Bronchial epithelial cell (primary cell): Measurements from ENCODE around the gene THBS1. TPM values are rescaled to one million over a fixed set of nuclear protein-coding genes. Genes with fewer than 3 reads are reported as not detected.

Experiments used
- DNase-seq: peaks from one replicate; pipeline ENCODE4 v3.0.0-alpha.2; 2010; ENCODE audit warnings: low read depth
- FAIRE-seq: peaks from 2 replicates; lab custom pipeline; 2011; peaks lifted over from hg19 to GRCh38; lab: Jason Lieb, UNC
- H3K27me3 ChIP-seq: 2 replicates; pipeline ENCODE4 v1.5.1; 2011; ENCODE audit warnings: low read length; ENCODE audit not compliant: control insufficient read depth, insufficient read depth
- H3K36me3 ChIP-seq: 2 replicates; pipeline ENCODE4 v1.5.1; 2011; ENCODE audit warnings: low read length; ENCODE audit not compliant: control insufficient read depth, insufficient read depth
- H3K4me3 ChIP-seq: 2 replicates; pipeline ENCODE4 v1.5.1; 2011; ENCODE audit warnings: mild to moderate bottlenecking, low read depth, low read length, control low read depth
- total RNA-seq: library from RNA; depleted of rRNA; stranded (reverse); fragments of >200 nt; gene quantifications from 2 replicates; pipeline ENCODE4 v1.2.1, GENCODE V29; 2014
- TF ChIP-seq, protein P1 (sequence below): IDR thresholded peaks from 2 replicates; pipeline ENCODE4 v1.5.1; 2011; ENCODE audit warnings: mild to moderate bottlenecking, moderate library complexity, low read length, control low read depth, inconsistent platforms; ENCODE audit not compliant: insufficient read depth, severe bottlenecking

The THBS1 gene
- total RNA-seq, 1 donor from 2014 or later, result 162 TPM

DNA sequence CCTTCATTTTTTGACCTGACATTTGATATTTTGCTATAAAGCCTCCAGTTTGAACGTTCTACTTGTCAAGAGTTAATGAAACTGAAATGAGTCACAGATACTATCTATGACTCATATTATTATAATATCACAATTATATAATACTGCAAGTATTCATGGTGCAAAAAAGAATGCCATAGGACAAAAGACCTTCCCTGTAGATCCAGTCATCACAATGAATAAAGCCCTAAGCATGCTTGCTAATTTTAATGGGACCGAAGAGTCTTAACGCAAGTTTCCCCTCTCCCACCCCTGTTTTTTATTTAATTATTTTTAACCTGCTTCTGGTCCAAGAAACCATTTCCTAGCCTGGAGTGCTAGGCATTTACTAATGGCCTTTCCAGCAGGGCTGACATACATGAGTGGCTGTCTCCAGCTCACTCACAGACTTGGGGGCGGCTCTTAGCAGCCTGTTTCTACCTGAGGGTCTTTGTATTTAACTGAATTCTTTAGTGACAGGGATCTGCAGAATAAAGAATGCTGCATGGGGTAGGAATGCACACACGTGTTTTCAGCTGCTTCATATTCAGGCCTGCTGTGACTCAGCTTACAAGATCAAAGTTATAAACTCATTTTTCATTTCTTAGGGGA, 61.2 kb downstream of the THBS1 start:
- DNase-seq (peak; percentile 94), FAIRE-seq (no peak)
- no peak overlapping the region for H3K4me3 ChIP-seq
- H3K36me3 ChIP-seq, result no peaks in the 10 kb centered on the region
- H3K27me3 ChIP-seq, result no peaks in the 10 kb centered on the region
- TF ChIP-seq, protein P1, sequence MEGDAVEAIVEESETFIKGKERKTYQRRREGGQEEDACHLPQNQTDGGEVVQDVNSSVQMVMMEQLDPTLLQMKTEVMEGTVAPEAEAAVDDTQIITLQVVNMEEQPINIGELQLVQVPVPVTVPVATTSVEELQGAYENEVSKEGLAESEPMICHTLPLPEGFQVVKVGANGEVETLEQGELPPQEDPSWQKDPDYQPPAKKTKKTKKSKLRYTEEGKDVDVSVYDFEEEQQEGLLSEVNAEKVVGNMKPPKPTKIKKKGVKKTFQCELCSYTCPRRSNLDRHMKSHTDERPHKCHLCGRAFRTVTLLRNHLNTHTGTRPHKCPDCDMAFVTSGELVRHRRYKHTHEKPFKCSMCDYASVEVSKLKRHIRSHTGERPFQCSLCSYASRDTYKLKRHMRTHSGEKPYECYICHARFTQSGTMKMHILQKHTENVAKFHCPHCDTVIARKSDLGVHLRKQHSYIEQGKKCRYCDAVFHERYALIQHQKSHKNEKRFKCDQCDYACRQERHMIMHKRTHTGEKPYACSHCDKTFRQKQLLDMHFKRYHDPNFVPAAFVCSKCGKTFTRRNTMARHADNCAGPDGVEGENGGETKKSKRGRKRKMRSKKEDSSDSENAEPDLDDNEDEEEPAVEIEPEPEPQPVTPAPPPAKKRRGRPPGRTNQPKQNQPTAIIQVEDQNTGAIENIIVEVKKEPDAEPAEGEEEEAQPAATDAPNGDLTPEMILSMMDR, result no peak

DNA sequence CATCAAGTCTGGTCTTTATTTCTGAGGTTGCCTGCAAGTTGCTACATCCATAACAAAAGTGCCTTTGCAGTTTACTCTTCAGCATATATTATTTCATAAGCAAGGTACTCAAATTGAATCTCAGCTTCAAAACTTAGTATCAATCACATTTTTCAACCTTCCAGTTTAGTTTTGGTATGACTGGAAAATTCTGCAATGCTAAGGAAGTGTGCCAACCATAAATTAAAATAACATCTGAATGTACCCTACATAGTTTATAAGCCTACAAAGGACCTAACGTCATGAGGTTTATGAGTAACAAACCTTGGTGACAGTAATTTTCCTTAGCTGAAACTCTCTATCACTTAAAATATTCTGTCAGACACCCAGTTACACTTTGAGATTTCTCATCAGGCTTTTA, 62.8 kb downstream of the THBS1 start:
- Histone ChIP-seq H3K36me3 (no peaks in the 10 kb centered on the region), H3K4me3 (no peak overlapping the region), H3K27me3 (no peaks in the 10 kb centered on the region)
- DNase-seq (no peak), FAIRE-seq (no peak)
- TF ChIP-seq, protein P1, result no peak

DNA sequence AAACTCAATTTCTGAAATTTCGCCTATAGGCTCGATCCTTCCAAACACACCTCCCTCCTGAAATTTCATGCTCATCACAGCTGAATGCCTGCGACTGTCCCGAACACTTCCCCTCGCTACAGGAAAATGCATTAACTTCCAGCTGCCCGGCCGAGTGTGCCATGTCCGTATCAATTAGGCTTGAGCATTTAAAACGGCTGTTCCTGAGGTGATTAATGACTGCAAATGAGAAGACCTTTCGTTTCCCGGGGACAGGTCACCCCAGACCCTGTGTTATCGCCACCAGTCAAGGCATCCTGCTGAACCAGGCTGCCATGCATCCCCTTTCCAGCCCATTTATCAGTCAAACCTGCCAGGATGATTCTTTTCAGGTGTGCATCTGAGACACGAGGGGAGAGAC, 63.3 kb downstream of the THBS1 start:
- no peak overlapping the region for H3K4me3 ChIP-seq
- FAIRE-seq (no peak), DNase-seq (no peak)
- TF ChIP-seq, protein P1, result no peak
- no peaks in the 10 kb centered on the region for H3K27me3 ChIP-seq
- no peaks in the 10 kb centered on the region for H3K36me3 ChIP-seq

DNA sequence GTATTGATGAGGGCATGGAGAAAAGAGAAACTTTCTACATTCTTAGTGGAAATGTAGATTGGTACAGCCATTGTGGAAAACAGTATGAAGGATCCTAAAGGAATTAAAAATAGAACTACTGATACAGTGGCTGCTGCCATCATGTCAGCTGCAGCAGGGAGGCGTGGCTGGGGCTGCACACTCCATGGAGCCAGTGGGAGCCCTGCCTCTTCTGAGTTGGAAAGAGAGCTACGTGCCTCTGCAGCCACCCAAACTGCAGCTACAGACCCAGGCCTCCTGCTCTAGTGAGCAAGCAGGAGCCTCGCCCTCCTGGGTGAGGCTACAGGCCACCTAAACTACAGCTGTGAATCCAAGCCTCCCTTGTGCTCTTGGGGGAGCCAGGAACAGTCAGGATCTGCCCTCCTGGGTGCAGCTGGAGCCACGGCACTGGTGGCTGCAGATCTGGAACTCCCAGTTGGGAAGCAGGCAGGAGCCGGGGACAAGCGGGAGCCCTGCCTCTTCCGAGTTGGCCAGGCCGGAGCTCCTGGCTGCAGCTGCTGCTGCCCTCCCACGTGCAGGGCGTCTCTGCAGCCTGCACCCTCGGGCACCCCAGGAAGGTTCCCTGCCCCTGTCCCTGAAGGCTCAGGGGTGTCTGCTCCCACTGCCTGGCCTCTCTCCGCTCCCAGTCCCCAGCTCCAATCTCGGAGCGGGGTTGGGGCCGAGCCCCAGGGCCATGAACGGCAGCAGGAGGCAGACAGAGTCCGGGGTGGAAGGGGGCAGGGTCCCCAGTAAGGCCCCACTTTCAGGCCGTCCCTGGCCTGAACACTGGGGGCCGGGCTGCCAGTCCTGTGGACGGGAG, 64.5 kb downstream of the THBS1 start:
- TF ChIP-seq, protein P1, result no peak
- no peak for FAIRE-seq
- DNase-seq, result no peak

DNA sequence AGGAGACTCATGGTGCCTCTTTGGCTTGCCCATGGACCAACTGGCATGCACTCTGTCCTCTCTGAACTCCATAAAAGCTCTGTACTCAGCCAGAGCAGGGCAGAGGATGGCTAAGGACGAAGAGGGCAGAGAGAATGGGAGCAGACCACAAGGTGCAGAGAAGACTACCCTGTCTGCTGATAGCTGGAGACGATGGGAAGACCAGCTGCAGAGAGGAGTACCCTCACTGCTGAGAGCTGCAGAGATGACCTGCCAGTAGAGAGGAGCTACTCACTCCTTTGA, 65.0 kb downstream of the THBS1 start:
- no peaks in the 10 kb centered on the region for H3K27me3 ChIP-seq
- H3K36me3 ChIP-seq, result no peaks in the 10 kb centered on the region
- H3K4me3 ChIP-seq, result no peak overlapping the region
- DNase-seq (no peak), FAIRE-seq (peak; percentile 52)
- TF ChIP-seq, protein P1, result no peak

More for the DNA sequence above, 64.5 kb downstream of the THBS1 start:
- H3K27me3 ChIP-seq, result no peaks in the 10 kb centered on the region
- H3K4me3 ChIP-seq, result no peak overlapping the region
- H3K36me3 ChIP-seq, result no peaks in the 10 kb centered on the region
